ENCODE data around the gene NOTCH1.

Gene NOTCH1

DNA sequence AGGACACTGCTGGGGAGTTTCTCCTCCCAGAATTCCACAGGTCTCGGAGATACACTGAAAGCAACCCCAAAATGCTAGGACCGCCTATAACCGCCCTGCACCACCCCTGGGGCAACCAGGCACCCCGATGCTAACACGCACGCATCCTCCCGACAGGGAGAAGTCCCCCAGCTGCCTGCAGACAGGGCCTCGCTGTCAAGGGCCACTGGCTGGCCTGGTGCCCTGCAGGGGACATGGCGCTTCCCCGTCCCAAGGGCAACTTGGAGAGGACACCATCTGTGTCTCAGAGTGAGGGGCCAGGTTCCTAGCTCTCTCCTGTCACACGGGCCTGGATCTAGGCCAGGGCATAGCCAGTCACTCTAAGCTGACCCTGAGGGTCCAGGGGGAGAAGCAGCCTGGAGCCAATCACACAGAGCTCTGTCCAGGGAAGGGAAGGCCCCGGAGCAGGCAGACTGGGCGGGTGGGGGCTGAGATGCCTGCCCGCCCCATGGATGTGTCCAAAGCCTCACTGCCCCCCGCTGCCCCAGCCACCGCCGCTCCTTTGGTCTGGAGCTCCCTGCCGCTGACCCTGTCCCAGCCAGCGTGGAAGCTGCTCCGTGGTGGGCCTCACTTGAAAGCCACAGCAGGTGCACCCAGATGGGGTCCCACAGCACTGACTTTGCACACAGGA, 9.7 kb downstream of the NOTCH1 start:
- no peak overlapping the region for H3K27ac ChIP-seq
- DNase-seq (ENCODE audit: low read depth, low spot score) = no peak

DNA sequence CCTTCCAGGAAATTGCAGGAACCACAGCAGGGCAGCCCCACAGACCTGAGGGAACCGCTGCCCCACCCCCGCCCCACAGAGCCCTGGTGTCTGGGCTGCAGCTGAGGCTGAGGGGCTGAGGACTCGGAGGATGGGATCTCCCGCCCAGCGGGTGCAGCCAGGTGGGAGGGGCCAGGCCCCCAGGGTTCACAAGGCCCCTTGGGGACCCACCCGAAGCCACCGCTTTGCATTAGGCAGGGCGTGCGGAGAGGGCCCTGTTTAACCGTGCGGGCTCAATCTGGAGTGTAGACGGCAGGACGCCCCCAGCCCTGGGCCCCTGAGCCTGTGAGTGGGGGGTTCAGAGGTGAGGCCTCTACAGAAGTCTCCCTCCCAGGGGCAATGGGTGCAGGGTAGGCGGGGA, 10.8 kb downstream of the NOTCH1 start:
- DNase-seq (ENCODE audit: low read depth, low spot score) = no peak

DNA sequence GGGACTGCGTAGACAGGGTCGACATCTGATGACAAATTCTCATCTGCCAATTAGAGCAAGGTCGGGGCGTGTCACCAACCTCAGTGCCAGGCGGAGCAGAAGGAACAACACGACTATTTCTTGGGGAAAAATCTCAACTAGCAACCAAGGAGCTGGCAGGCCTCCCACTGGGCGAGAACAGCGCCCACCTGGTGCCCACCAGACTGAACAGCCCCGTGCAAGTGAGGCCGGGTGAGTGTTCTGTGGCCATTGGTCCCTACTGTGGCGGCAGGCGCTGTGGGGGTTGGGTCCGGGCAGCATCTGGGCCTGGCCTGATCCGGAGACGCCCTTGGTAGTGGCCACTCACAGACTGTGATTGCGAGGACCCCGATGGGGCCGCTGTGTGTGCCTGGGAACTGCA, 11.5 kb downstream of the NOTCH1 start:
- no peak for DNase-seq (ENCODE audit: low read depth, low spot score)
- peak overlapping the region; percentile 24 for H3K27ac ChIP-seq

More for the DNA sequence above, 10.8 kb downstream of the NOTCH1 start:
- no peak overlapping the region for H3K27ac ChIP-seq

DNA sequence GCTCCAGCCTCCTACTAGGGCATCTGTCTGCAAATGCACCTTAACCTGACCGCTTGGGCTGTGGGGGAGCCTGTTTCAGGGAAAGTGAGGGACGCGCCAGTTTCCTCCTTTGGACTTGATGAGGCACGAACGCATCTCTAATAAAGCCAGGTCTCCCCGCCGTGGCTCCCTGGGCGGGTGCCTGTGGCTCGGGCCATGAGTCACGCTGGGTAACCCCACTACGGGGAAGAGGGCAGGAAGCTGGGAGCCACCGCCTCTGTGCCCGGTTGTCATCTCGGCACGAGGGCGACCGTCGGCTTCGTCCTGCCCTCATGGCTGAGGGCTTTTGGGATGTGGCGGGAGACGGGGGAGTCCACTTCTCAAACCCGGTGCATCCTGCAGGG, 12.1 kb downstream of the NOTCH1 start:
- H3K27ac ChIP-seq = peak overlapping the region; percentile 24
- no peak for DNase-seq (ENCODE audit: low read depth, low spot score)

DNA sequence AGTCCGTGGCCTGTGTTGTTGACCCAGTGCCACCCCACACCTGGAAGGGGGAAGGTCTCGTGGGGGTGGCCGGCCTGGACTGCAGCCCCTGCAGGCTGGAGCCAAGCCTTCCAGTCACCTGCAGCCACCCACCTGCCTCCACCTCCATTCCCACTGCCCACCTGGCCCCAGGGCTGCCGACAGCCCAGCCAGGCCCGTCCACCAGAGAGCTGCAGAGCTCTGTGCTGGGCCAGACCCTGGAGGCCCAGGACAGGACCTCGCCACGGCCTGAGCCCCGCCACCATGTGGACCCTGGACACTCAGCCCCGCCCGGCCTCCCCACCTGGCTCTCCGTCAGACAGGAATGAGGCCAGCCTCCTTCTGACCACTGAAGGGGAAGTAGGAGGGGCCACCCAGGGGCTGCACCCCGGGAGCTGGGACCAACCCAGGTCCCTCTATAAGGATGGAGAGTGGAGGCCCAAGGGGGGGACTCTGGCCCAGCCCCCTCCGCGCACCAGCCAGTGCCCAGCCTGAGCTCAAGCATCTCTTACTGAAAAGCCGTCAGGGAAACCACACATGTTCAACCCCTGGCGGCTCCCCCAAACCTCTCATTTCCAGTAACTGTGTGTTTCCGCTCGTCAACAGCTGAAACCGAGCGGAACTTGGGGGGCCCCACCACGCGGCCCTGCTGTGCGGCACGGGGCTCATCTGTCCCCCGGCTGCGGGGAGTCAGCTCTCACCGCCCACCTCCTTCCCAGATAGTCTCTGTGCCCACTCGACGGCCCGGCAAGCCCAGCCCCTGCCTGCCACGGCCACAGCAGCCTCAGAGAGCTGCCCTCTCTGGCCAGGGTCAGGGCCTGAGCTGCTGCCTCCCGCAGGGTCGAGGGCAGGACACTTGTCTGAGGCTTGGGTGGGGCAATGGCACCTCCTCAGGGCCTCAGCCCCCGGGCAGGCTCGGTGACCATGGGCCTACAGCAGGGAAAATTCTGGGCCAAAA, 12.8 kb downstream of the NOTCH1 start:
- DNase-seq (ENCODE audit: low read depth, low spot score) = no peak
- H3K27ac ChIP-seq = peak overlapping the region; percentile 24

DNA sequence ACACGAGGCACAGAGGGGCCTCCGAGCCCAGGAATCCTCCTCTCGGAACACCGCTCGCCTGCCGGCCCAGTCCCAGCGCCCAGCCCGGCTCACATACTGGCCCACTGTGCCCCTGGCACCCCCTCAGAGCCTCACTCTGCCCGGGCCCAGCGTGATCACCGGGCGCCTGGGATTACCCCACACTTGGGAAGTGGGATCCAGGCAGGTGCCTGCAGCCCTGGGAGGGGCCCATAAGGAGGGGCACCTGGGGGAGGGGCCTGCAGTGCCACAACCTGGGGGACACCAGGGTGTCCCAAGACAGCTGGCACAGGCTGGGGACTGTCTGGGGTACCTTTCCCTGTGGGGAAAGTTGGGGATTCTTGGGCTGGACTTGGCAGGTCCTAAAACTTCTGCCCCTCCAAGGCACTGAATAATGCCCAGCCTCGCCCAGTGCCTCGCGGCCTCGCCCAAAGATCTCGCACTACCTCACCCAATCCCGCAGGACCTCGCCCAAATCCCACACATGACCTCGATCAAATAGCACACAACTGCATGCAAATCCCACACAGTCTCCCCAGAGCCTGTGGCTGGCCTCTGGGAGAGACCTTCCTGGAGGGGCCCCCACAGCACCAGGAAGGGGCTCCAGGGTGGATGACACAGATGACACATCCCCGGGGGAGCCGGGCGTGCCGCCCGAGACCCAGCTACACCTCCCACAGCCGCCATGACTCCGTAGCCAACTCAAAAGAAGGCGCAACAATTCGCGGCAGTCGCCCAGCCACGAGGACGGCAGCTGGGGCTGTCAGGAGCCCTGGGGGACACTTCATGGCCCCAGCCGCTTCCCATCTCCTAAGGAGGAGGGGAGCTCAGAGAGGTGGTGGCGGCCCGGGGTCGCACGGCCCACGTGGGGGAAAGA, 13.7 kb downstream of the NOTCH1 start:
- DNase-seq (ENCODE audit: low read depth, low spot score) = no peak
- no peak overlapping the region for H3K27ac ChIP-seq

DNA sequence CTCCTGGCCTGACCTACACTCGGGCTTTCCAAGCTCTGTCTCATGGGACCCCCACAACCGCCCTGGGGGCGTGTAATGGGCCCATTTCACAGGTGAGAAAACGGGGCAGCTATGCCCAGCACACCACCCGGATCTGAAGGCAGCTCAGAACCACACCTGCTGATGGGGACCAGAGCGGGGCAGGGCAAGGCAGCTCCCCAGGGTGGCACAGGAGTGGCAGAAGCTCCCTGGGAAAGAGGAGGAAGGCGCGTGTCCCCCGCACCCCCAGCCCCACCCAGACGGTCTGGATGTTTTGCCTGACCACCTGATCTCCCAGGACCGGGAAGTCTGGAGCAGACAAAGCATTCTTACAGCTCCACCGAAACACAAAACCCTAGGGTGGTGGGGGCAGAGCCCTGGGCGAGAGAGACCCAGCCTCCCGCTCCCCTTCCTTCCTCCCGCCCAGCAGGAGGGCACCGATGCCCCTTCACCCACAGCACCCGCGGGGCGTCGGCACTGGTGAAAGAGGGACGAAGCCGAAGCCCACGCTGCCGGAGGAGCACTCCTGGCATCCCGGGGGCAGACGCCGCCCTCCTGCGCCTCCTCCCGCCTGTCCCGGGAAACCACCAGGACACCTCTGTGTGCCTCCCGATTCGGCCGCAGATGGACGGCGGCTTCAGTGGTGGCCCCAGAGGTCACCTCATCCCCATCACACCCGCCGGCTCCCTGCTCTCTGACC, 14.5 kb downstream of the NOTCH1 start:
- DNase-seq (ENCODE audit: low read depth, low spot score) = no peak
- H3K27ac ChIP-seq = no peak overlapping the region

DNA sequence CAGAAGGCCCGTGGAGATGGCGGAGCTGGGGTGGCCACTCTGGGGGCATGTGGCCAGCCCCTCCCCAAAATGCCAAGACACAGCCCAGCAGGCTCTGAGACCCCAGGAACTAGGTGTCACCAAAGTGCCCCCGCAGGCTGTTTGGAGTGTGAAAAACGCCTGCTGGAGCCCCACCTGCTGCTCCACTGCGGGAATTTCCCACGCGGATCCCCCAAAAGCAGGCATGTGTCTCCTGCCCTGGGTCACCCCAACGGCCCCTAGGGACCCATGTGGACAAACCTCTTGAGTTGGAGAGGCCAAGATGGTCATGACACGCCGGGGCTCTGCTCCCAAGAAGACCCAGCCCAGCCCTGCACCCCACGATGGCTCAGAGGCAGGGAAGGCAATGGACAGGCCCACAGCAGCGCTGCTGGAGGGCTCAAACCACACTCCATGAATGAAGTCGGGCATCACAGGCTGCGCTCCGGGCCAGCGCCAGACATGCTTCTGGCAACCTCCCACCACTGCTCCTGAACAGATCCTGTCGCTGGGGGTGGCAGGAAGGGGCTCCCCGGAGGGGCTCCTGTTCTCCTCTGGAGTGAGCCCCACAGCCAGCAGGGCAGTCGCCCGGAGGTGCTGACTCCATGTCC, 15.3 kb downstream of the NOTCH1 start:
- DNase-seq (ENCODE audit: low read depth, low spot score) = no peak
- H3K27ac ChIP-seq = no peak overlapping the region

DNA sequence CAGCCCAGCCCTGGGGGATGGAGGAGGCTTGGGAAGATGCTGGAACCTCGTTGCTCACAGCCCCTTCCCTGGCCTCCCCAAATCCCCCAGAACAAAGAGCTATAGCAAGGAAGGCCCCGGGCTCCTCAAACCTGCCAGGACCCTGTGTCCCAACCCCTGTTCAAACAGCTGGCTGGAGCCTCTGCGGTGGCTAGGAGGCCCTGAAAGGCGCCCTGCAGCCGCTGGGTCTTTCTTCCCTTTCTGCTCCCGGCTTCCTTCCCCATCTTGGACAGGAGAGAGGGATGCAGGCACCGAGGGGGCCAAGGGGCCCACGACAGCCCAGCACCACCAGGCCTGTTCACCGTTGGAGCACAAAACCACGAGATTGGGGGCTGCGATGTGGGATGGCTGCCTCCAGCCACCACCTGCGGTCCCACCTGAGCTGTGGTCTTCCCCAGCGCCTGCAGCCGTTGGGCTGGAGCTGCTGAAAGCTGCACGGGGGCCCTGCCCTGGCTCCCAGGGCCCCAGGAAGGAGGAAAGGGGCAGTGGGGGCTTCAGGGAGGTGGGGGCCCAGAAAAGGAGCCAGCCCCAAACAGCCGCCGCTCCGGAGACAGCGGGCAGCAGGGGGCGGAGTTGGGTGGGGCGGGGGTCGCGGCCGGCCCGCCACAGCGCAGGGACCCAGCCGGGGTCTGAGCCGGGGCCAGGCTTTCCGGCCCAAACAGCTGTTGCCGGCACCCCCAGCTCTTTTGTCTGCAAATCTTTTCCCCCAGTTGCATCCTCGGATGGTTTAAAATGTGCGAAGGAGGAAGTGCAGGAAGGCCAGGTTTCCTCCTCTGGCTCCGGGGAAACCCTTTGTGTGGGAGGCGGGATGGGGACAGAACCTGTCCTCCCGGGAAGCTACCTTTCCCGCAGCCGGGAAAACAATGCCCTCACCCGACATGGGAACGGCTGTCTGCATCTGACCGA, 16.1 kb downstream of the NOTCH1 start:
- no peak for DNase-seq (ENCODE audit: low read depth, low spot score)
- H3K27ac ChIP-seq = no peak overlapping the region

DNA sequence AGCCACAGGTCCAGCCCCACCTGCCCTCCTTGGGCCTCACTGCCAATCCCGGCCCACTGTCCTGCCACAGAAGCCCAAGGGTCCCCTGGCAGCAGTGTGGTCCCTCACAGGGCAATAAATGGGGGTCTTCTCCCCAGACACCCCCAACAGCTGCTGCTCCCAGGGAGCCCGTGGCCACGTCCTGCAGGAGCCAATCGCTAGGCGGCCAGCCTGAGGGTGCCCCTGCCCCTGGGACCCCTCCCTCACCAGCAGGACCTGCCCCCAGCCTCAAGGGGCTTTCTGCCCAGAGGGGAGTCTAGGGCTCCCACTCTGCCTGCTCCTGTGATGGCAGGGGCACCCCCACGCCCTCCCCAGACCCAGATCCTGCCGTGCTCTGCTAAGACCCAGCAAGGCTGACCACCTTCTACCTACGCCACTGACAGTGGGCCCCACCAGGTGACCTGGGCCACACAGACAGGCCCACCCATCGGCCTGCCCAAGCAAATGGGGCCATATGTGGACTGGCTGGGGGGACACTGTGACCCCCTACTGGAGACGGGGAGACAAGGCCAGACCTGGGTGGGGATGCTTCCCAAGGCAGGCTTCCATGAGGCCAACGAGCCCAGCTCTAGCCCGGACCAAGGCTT, 17.0 kb downstream of the NOTCH1 start:
- no peak for DNase-seq (ENCODE audit: low read depth, low spot score)
- H3K27ac ChIP-seq = no peak overlapping the region

DNA sequence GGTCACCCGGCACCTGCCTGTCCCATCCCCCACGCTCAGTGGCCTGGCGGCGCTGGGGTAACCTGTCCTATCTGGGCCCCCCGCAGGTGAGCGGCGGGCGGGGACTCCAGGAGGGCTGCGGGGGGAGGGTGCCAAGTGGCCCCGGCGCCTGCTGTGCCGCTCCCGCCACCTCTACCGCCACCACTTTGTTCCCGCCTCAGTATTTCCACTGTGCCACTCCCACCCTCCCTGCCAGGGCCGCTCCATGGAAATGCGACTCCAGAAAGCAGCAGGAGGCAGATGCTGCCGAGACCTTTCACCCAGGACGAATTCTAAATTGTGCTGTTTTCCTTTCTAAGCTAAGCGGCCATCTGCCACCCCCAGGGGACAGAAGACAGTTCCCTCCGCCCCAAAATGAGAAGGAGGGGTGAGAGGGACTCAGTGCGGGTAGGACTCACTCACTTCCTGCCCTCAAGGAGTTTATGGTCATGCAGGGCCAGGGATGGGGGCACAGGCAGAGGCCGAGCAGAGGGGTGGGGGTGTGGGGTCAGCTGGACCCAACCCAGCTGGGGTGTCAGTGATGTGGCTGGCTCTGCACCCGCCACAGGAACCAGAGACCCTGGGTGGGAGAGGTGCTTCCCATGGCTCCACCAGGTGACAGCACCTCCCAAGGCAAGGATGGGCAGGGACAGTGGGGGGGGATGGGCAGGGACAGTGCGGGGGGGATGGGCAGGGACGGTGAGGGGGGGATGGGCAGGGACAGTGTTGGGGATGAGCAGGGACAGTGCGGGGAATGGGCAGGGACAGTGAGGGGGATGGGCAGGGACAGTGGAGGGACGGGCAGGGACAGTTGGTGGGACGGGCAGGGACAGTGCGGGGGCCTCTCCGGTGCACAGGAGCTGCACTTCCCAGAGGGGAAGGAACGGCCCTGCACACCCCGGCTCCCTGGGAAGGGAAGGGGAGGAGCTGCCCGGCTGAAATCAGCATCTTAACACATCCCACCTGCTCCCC, 17.8 kb downstream of the NOTCH1 start:
- DNase-seq (ENCODE audit: low read depth, low spot score) = no peak
- H3K27ac ChIP-seq = no peak overlapping the region

DNA sequence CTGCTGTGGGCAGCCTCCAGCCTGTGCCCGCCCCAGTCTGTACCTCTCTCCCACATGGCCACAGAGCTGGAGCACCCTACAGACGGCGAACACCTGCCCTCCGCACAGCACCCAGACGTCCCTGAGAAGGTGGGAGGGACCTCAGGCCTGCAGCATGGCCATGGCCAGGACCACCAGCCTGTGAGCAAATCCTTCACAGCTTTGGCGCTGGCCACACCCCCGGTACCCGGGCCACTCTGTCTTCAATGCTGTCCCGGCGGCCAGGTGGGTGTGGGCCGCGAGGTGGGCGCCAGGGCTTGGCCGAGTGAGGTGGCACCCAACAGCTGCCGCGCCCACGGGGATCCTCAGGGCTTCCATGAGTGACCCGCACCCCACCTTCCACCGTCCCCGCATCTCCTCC, 18.7 kb downstream of the NOTCH1 start:
- DNase-seq (ENCODE audit: low read depth, low spot score) = no peak
- no peak overlapping the region for H3K27ac ChIP-seq

DNA sequence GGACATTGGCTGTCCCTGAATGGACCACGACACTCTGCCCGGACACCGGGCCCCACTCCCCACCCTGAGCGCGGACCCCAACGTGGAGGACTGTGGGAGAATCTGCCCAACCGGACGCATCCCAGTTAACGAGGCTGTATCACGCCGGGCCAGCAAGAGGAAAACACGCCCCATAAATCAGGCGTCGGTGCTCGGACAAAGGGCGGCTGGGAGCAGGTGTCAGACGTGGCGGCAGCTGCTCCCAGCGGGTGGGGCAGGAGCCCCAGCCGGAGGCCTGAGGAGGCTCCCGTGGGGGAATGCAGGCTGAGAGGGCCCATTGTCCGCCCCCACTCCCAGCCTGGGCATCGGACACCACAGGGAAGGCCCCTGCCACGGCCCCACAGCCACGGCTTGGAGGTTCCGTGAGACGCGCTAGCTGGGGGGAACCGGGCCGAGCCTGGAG, 19.2 kb downstream of the NOTCH1 start:
- no peak for DNase-seq (ENCODE audit: low read depth, low spot score)
- no peak overlapping the region for H3K27ac ChIP-seq

DNA sequence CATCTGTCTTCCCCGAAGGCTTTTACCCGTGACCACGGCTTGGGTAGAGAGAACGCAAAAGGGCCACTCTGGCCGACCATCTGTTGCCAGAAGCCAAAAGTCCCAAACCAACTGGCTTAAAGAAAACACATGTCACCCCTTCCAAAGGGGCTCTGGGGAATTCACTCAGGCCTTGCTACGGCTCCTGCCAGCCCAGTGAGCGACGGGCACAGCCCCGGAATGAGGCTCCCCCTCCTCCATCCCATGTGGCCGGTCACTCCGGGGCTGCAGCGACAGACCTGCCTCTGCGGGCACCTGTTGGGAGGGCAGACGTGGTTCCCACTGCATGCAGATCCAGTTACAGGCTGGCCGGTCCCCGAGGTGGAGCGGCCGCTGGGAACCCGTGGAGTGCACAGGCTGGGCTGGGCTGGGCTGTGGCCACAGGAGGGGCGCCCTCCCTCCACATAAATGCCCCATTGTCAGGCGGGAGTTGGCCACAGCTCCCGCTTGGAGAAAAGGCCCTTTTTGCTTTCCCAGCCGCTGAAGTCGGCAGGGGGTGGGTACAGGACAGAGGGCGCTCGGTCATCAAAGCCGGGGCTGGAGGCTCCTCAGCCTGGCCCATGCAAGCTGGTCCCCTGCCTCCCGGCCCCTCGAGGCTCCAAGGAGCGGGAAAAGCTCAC, 19.9 kb downstream of the NOTCH1 start:
- DNase-seq (ENCODE audit: low read depth, low spot score) = no peak
- H3K27ac ChIP-seq = no peak overlapping the region

DNA sequence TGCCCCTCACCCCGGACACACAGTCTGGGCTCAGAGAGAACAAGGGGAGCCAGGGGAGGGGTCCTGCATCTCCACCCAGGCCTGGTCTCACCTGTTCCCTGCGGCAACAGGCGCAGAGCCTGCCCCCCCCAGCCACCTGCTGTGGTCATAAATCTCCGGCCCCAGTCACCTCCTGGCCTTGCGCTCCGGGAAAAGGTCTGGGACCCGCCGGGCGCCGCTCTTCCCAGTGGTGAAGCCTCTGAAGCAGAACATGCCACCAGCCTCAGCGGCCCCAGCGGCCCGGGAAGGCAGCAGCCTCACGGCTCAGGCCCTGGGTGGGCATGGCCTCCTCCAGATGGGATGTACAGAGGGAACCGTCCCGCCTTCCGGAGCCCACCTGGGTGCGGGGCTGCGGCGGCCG, 20.6 kb downstream of the NOTCH1 start:
- no peak for DNase-seq (ENCODE audit: low read depth, low spot score)
- H3K27ac ChIP-seq = no peak overlapping the region
